Adrenal gland (tissue), 12 donors: ENCODE data around the gene MAGI2. TPM values are rescaled to one million over a fixed set of nuclear protein-coding genes. Genes with fewer than 3 reads are reported as not detected.

Experiments used
- DNase-seq, 7 donors: peaks; one replicate each; pipeline ENCODE4 v3.0.0-alpha.2; 2019 to 2020
- H3K27ac ChIP-seq, 5 donors: fragments of 200-600 bp; sonication (generic) in 4 of 5; 1 replicate in 3 of 5; 2 replicates in 2 of 5; pipeline versions ENCODE4 v1.5.1 to v1.8.0; 2016 to 2020; ENCODE audit warnings: mild to moderate bottlenecking in 1 of 5
- H3K27me3 ChIP-seq: fragments of 200-600 bp; 2 replicates; pipeline ENCODE4 v1.8.0; 2021
- H3K36me3 ChIP-seq, 2 donors: fragments of 200-600 bp; replicated peaks in 1 of 2; 1 replicate in 1 of 2; 2 replicates in 1 of 2; pipeline versions ENCODE4 v1.5.1 to v1.8.0; 2018 to 2022
- H3K4me1 ChIP-seq, 2 donors: fragments of 200-600 bp; replicated peaks in 1 of 2; 1 replicate in 1 of 2; 2 replicates in 1 of 2; pipeline versions ENCODE4 v1.5.1 to v1.8.0; 2018 to 2021
- H3K4me3 ChIP-seq, 4 donors: fragments of 200-600 bp; sonication (generic) in 3 of 4; one replicate each; pipeline ENCODE4 v1.5.1; 2016 to 2018
- H3K9me3 ChIP-seq, 3 donors: fragments of 200-600 bp; sonication (generic) in 1 of 3; replicated peaks in 1 of 3; 1 replicate in 2 of 3; 2 replicates in 1 of 3; pipeline versions ENCODE4 v1.5.1 to v1.8.0; 2016 to 2021
- POLR2A ChIP-seq, 2 donors: fragments of 450-650 bp; IDR thresholded peaks; one replicate each; pipeline ENCODE4 v1.6.1; 2017; ENCODE audit warnings: antibody characterized with exemption in 2 of 2, mild to moderate bottlenecking in 2 of 2, moderate library complexity in 1 of 2
- WGBS, 4 donors: extraction: QIAGEN DNeasy Blood & Tissue Kit in 2 of 4; methylation state at CpG; one replicate each; pipeline versions ENCODE4 v1.1.5 to v1.1.7; 2013 to 2017; 5-methylcytosine and 5-hydroxymethylcytosine counted together
- intact Hi-C, 2 donors: fragments of 100-400 bp; cut with DNase I; formaldehyde crosslinking; loops; one replicate each; pipeline versions ENCODE4 v1.14.1 to v1.15.0; 2022 to 2023
- polyA plus RNA-seq, 3 donors: library from polyadenylated mRNA; stranded (reverse); fragments of 200-250 nt in 2 of 3; fragments of 350-450 nt in 1 of 3; fragmentation: Illumina TruSeq in 1 of 3; extraction: RNeasy Lipid Tissue Mini Kit (QIAGEN cat#74804) in 1 of 3; gene quantifications; one replicate each; pipeline ENCODE4 v1.2.3, GENCODE V29; 2013 to 2014
- total RNA-seq, 9 donors: library from RNA; depleted of rRNA in 4 of 9; stranded (reverse); fragments of >200 nt in 4 of 9; fragments of 120-200 nt in 1 of 9; fragmentation: NEBNext Ultra II Directional in 1 of 9; extraction: Animal tissue kit (Norgen Biotek cat#: 25700) in 1 of 9; gene quantifications; one replicate each; pipeline versions ENCODE4 v1.1.0 to v1.2.4, GENCODE V29; 2013 to 2023
- TF ChIP-seq, protein P1 (sequence below), 6 experiments: fragments of 450-650 bp in 4 of 6; fragments of 200-600 bp in 2 of 6; sonication (generic) in 1 of 6; IDR thresholded peaks; 1 replicate in 5 of 6; 2 replicates in 1 of 6; pipeline versions ENCODE4 v1.5.1 to v1.8.0; 2016 to 2021; ENCODE audit warnings: antibody characterized with exemption in 6 of 6, mild to moderate bottlenecking in 2 of 6, moderate library complexity in 1 of 6
- donor health status: healthy with polysubstance abuse.
- donor health status: Bipolar disorder and iron deficiency.
- donor health status: DM: yes; HTN: yes; CAD: no.
- donor health status: DM: no; HTN: no; CAD: no.
- donor health status: DM: no; HTN: no; CAD: no.
- donor health status: DM: yes; HTN: yes; CAD: no.

The MAGI2 gene
- total and polyA plus RNA-seq, 12 donors = 3.2 to 37.1 (median 17.1) TPM

DNA sequence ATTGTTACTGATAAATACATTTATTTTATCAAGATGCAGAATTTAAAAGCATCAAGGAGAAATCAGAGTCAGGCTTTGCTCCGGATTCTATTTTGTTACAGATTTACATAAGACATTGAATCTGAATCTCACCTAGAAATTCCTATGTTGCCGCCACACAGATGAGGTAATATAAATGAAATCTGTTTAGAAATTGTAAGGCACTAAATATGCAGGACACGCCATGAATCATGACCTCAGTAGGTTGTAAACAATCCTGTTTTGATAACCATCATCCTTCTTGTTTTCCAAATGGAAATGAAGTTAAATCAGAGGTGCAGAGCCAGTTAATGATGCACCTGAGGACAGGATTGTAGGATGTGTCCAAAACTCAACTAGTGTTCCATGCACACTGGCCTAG, 778.0 kb downstream of the MAGI2 start:
- Histone ChIP-seq H3K27me3 (no peaks in the 10 kb centered on the region), H3K27ac (no peak overlapping the region), H3K4me3 (no peak overlapping the region), H3K9me3 (no peaks in the 10 kb centered on the region), H3K4me1 (no peaks in the 10 kb centered on the region), H3K36me3 (no peaks in the 10 kb centered on the region)
- intact Hi-C loops = no loop called here
- WGBS, 4 donors = 91 to 95% (median 93%) methylated on average over 3 of the region's 3 CpGs
- no peak for DNase-seq
- TF ChIP-seq, protein P1, sequence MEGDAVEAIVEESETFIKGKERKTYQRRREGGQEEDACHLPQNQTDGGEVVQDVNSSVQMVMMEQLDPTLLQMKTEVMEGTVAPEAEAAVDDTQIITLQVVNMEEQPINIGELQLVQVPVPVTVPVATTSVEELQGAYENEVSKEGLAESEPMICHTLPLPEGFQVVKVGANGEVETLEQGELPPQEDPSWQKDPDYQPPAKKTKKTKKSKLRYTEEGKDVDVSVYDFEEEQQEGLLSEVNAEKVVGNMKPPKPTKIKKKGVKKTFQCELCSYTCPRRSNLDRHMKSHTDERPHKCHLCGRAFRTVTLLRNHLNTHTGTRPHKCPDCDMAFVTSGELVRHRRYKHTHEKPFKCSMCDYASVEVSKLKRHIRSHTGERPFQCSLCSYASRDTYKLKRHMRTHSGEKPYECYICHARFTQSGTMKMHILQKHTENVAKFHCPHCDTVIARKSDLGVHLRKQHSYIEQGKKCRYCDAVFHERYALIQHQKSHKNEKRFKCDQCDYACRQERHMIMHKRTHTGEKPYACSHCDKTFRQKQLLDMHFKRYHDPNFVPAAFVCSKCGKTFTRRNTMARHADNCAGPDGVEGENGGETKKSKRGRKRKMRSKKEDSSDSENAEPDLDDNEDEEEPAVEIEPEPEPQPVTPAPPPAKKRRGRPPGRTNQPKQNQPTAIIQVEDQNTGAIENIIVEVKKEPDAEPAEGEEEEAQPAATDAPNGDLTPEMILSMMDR (IDR thresholded peaks at IDR 0.05) = no peak
- no peak for TF ChIP-seq POLR2A (IDR thresholded peaks at IDR 0.05)

DNA sequence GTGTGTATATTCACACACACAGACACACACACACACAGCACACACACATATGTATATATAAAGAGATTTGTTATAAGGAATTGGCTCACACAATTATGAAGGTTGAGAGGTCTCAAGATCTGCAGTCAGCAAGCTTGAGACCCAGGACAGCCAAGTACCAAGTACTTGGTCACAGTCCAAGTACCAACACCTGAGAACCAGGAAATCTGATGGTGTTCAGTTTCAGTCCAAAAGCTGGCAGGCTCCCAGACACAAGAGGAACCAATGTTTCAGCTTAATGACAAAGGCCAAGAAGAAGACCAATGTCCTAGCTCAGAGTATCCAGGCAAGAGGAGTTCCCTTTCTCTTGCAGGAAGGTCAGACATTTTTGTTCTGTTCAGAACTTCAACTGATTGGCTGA, 780.2 kb downstream of the MAGI2 start:
- Histone ChIP-seq H3K4me1 (no peaks in the 10 kb centered on the region), H3K4me3 (no peak overlapping the region), H3K9me3 (no peaks in the 10 kb centered on the region), H3K36me3 (no peaks in the 10 kb centered on the region), H3K27ac (no peak overlapping the region), H3K27me3 (no peaks in the 10 kb centered on the region)
- TF ChIP-seq POLR2A (IDR thresholded peaks at IDR 0.05) = no peak
- TF ChIP-seq, protein P1 (IDR thresholded peaks at IDR 0.05) = no peak
- intact Hi-C loops = no loop called here
- DNase-seq = no peak

DNA sequence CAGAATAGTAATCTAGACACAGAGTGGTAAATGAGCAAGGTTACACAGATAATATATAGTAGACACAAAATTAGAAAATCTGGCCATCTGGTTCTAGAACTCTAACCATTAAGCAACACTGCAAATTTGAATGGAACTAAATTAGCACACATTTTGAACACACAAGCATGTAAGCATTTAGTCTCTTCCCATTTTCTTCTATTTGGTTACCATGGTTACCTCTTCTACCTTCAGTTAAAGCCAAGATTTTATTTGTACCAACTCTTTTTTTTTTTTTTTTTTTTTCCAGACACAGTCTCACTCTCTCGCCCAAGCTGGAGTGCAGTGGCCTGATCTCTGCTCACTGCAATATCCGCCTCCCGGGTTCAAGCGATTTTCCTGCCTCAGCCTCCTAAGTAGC, 790.5 kb downstream of the MAGI2 start:
- no peaks in the 10 kb centered on the region for H3K27me3 ChIP-seq
- DNase-seq = no peak
- TF ChIP-seq POLR2A (IDR thresholded peaks at IDR 0.05) = no peak
- TF ChIP-seq, protein P1 (IDR thresholded peaks at IDR 0.05) = no peak
- intact Hi-C loops = no loop called here
- H3K4me1 ChIP-seq = no peaks in the 10 kb centered on the region
- H3K27ac ChIP-seq = no peak overlapping the region
- no peaks in the 10 kb centered on the region for H3K36me3 ChIP-seq
- WGBS, 4 donors = 79 to 93% (median 92%) methylated on average over 4 of the region's 4 CpGs
- no peaks in the 10 kb centered on the region for H3K9me3 ChIP-seq
- H3K4me3 ChIP-seq = no peak overlapping the region

DNA sequence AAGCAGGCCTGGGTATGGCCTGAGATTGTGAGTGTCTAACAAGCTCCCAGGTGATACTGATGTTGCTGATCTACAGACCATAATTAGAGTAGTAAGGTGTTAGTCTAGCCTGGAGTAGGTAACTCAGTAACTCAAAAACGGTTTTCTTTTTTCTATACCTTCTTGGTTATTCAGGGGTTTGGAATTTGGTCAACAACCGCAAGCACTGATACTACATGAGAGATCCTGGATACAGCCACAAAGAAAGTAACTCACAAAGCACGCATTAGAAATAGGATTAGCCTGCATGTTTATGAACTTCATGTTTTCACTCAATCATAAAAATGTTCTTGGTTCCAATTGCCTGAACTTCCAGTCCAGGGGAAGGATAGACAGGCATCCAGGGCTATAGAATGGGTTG, 803.5 kb downstream of the MAGI2 start:
- no peaks in the 10 kb centered on the region for H3K9me3 ChIP-seq
- H3K4me3 ChIP-seq = no peak overlapping the region
- no peak for TF ChIP-seq POLR2A (IDR thresholded peaks at IDR 0.05)
- TF ChIP-seq, protein P1 (IDR thresholded peaks at IDR 0.05) = no peak
- intact Hi-C loops = no loop called here
- WGBS, 4 donors = 84 to 96% (median 88%) methylated on average over 3 of the region's 3 CpGs
- no peaks in the 10 kb centered on the region for H3K27me3 ChIP-seq
- H3K4me1 ChIP-seq = no peaks in the 10 kb centered on the region
- no peak overlapping the region for H3K27ac ChIP-seq
- no peak for DNase-seq
- no peaks in the 10 kb centered on the region for H3K36me3 ChIP-seq
